Renal cortical epithelial cell (primary cell): ENCODE results near the gene ZCCHC12. TPM values are rescaled to one million over a fixed set of nuclear protein-coding genes. Genes with fewer than 3 reads are reported as not detected.
"Not testable (repeated sequence)": the region's sequence is repeated elsewhere in the genome, so short reads cannot be mapped to it uniquely, and the experiment has no call there.

Source experiments
- DNase-seq: peaks from one replicate; pipeline ENCODE4 v3.0.0-alpha.2; 2011; ENCODE audit warnings: low read depth
- total RNA-seq: library from RNA; depleted of rRNA; stranded (reverse); fragments of >200 nt; gene quantifications from 2 replicates; pipeline ENCODE4 v1.2.3, GENCODE V29; 2014

The ZCCHC12 gene
- total RNA-seq, result 0.05 TPM in 1 of 2 replicates, not detected in the other

DNA sequence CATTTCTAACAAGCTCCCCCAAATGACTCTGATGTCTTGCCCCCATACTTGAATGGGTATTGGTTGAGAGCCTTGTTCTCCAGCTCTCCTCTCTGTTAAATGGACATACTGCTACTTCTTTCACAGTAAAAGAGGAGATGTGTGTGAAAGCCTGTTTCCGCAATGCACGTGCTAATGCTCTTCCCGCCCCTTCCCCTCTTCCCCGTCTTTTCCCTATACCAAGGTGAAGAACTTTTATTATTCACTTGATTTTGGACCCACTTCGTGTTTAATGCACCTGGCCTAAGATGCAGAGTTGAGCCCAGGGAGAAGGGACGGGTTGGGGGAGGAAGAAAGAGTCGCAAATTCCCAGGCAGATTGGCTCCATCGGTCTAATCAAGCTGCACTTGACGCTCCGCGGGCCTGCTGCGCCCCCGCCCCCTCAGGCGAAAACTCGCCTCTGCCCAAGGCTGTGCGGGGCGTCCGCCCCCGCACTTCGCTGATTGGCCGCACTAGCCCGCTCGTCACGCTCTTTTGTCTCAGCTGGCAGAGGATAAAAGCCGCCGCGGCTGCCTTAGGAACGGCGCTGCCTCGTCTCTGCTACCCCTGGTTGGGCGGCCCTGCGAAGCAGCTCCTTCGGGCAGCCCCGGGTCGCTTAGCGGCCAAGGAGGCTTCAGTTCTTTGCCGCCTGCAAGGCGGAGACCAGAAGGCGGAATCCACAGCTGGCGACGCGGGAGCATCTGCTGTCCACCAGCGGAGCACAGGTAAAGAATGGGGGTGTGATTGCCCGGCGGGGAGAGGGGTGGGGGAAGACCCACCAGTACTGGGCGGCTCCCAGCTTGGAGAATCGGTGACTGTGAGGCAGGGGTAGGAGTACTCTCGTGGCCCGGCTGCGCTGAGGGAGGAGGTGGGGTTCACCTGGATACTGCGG is at the start of gene ZCCHC12:
Gene ZCCHC12, plus strand, starts transcription at position 562 of the 910 bp plus-strand sequence. CDS start 1,421 bp downstream, outside the sequence.
- peak; percentile 34 for DNase-seq

DNA sequence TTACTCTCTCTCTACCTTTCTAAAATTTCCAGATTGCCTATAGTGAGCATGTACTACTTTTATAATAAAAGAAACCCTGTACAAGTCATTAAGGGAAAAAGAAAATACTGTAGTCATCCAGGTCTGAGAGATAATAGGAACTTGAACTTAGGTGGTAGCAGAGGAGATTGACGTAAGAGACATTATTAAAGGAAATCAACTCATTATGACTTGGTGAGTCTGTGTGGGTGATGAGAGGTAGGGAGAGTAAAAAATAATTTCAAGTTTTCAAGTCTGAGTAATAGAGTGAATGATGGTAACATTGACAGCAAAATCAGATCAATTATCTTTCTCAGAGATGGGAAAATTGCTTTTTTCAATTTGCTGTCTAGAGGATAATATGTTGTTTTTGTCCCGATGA is 44.0 kb upstream of the ZCCHC12 start:
- no peak for DNase-seq

DNA sequence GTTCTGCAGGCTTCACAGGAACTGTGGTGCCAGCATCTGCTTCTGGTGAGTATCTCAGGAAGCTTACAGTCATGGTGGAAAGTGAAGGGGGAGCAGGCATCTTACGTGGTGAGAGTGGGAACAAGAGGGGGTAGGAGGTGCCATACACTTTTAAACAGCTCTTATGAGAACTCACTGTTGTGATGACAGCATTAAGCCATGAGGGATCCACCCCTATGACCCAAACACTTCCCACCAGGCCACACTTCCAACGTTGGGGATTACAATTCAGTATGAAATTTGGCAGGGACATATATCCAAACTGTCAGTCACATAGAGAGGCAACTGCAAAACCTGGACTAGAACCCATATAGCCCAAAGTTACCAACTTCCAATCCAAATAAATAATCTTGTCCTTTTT is 43.1 kb upstream of the ZCCHC12 start:
- DNase-seq, result no peak

DNA sequence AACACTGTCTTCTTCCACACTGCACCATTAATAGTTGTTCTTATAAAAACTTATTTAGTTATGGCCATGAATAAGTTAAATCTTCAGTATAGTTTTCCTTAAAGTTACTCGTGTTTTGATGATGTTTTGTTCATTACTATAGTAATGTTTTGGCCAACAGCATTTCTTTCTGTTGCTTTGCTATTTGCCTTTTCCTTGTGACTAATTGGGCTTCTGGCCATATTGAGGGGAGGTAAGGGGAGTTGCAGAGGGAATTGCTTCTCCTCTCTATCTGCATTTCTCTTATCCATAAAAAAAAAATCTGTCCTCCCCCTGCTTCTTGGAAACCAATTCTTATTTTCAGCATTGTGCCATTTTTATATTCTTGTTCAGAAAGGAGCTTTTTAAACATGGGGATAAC is 42.7 kb upstream of the ZCCHC12 start:
- DNase-seq, result peak; percentile 6

DNA sequence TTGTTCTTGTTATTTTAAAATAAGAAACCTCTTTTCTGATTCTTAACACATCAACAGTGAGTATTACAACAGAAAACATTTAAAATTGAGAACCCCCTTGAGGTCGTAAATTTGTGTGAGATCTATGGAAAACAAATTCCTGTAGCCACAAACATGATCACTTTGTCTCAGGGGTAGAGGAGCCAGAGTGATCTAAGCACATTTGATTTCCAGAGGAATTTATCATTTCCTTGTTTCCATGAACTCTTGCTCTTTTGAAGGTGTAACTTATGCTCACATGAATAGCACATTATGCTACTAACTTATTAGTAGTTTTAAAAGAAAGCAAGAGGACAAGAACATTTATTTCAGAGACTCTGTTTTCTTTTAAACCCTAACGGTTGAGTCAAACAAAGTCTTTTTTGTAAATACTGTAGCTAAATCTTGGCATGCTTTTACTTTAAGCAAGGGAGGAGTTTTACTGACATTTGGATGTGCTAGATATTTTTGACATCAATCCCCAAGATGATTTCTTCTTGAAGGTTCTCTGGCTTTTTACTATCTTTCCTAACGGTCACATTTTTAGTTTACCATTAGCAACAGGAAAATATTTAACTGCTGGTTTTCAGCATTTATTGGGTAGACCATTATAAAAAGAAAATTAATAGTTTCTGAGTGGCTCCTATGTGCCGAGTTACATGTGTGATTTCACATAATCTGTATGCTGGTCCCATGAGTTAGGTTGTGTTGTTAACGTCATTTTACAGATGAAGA is 27.9 kb upstream of the ZCCHC12 start:
- no peak for DNase-seq

DNA sequence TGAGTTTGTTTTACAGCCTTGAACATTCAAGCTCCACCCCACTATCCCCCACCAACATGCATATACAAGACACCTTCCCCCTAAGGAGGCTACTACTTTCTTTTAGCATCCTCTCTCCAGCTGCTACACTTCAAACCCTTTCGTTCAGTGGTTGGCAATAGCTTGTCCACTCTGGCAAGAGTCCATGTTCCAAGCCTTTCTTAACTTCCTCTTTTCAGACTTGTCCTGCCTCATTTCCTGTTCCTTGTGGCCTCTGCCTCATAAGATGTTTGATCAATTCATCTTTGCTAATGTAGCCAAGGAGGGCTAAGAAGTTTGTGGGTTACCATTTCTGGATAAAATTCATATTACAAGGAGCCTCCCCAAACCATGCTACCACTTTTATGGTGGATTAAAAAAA is 20.8 kb upstream of the ZCCHC12 start:
- DNase-seq, result no peak

DNA sequence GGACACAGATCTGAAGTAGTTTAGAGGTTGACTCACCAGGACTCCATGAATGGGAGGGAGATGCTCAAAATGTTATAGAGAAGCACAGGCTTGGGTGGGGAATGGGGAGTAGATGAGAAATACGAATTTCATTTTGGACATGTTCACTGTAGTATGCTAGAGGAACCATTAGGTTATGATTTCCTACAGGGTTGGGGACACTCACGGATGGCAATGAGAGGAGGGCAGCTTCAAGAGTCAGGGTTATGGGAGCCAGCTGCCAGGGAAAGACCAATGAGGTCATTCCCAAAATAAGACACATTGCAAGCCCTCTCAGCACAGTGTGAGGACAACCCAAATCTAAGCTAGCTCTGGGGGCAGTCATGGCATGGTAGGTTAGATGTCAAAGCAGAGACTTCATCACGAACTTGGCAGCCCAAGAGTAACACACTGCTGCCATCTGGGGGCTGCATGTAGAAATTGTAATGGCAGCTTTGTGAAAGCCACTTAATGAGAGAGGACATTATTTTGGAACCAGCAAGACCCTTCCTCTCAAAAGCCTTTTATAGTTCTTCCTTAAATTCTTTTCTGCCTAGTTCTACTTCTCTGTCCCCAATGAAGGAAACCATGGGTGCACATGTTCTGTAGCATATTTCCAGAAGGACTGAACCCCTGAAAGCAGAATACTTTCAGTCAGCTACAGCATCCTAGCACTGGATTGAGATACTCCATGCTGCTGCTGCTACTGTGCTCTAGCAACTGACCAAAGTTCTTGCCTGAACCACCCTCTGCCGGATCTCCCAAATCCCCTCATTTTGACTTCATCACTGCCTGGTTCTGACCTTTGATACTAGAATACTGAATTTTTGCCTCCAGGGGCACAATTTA is 16.2 kb upstream of the ZCCHC12 start:
- peak; percentile 32 for DNase-seq

DNA sequence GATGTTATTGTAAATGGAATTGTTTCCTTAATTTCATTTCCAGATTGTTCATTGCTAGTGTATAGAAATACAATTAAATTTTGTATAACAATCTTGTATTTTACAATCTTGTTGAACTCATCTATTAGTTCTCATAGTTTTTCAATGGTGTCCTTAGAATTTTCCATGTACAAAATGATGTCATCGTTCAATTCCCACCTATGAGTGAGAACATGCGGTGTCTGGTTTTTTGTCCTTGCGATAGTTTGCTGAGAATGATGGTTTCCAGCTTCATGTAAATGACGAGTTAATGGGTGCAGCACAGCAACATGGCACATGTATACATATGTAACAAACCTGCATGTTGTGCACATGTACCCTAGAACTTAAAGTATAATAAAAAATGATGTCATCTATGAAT is 6.4 kb upstream of the ZCCHC12 start:
- DNase-seq, result not testable (repeated sequence)

DNA sequence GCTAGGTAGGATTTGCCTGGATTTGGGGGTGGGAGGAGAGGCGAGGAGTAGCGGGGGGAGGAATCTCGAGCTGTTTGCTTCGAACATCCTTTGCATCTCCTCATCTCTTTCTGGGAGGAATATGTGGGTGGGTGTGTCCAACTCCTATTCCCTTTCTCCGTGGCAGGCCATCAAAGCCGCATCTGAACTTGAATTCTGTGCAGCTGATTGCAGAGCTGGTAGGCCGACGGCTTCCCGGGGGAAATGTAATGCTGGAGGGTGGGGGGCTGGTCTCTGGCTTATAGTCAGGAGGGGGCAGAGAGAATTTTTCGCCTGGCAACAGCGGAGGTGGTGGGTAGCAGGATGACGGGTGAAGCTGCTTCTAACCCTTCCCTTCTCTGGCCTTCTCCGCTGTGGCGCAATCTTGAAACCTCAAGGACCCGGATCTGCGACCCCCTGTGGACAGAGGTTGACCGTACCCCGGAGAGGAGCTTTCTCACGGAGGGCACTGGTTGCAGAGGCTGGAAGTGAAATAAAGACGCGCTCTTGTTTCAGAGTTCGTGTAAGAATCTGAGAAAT is 628 bp downstream of the ZCCHC12 start:
- no peak for DNase-seq

DNA sequence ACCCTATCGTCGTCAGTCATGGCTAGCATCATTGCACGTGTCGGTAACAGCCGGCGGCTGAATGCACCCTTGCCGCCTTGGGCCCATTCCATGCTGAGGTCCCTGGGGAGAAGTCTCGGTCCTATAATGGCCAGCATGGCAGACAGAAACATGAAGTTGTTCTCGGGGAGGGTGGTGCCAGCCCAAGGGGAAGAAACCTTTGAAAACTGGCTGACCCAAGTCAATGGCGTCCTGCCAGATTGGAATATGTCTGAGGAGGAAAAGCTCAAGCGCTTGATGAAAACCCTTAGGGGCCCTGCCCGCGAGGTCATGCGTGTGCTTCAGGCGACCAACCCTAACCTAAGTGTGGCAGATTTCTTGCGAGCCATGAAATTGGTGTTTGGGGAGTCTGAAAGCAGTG is 1.6 kb downstream of the ZCCHC12 start:
- DNase-seq, result no peak

DNA sequence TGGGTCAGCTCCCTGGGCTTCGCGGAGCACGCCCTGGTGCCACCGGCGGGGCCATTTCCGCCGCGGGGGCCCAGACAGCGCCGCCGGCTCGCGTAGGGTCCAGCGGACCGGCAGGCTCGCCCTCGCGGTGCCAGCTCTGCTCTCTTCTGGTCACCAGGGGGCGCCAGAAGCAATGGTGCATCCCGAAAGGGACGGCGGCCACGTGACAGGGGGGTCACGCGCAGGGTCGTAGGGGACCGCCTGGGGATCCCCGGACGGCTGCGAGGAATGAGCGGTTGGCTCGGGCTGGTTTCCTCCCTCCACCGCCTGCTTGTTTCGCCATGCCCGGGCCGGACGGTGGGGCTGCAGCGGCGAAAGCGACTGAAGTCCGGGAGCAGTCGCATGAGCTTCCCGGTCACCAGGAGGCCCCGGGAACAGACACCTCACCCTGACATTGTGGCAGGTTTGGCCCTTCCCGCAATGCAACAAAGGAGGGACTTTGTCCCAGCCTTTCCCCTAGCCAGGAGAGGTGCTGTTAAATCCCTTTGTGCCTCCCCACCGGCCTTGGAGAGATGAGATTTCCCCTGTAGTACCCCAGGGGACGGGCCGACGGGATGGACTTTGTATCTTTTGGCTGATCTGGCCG is 15.8 kb downstream of the ZCCHC12 start:
- DNase-seq, result peak; percentile 9

DNA sequence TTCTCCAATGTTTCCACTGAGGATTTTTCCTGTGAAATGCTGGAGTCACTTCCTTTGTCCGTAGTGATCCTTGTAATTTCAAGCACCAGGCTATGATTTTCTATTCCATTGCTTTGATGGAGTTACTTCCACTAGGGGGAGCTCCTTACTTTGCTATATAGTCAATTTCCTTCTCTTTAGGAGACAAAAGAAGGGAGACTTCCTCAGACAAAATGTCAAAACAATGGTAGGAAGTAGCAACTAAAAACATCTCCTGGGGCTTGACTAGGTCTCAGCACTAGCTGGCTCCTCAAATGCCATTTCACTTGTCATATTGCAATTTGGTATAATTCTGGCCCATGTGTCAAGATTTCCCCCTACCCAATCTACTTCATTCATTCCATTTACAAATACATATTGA is 24.1 kb downstream of the ZCCHC12 start:
- peak; percentile 52 for DNase-seq

DNA sequence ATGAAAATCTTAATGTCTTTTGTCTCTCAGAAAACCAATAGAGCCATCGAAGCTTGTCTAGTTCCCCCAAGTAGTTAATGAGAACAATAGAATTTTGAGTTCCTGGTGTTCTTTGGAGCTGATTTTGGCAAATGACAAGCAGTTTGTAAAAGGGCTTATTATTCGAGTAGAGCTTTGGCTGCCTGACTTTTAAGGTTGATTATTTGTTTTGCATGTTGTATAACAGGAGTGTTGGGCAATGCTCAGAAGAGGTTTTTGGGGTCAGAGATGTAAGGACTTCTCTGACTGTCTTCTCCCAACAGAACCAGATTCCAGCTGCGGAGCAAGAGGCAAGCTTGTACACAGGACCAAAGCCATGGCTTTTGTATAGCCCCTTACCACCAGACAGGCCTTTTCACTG is 30.0 kb downstream of the ZCCHC12 start:
- no peak for DNase-seq

DNA sequence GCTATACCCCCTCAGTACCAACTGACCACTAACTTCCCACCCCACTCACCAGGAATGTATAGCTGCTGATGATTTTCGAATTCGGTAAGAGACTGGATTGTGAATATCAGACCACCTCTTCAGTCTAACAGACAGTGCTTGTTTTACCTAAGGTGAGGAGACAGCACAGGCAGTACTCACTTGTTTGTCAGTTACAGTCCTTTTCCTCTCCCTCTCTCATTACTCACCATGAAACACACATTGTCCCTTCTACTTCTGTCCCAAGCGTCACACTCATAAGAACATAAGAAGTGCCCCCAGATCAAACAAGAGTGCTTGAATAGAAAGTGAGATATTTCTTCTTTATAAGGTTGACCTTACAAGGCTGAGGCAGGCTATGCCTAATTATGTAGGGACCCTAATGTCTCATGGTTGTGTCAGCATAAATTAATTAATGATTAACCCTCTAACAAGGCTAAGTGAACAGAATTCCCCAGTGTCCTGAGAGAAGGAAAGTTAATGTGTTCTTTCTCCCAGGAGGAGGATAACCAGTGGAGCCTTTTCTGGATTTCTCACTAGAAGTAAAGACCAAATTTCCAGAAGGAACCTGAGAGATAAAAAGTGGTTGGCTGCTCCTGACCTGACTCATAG is 32.2 kb downstream of the ZCCHC12 start:
- DNase-seq, result peak; percentile 86

DNA sequence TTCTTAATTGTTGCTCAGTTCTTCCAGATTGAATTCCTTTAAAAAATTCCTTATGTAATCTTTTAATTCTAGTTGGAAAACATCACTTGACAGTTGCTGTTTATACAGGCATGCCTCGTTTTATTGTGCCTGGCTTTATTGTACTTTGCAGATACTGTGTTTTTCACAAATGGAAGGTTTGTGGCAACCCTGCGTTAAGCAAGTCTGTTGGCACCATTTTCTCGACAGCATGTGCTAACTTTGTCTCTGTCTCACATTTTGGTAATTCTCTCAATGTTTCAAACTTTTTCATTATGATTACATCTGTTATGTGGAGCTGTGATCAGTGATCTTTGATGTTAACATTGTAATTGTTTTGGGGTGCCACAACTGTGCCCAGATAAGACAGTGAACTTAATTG is 33.4 kb downstream of the ZCCHC12 start:
- DNase-seq, result no peak

DNA sequence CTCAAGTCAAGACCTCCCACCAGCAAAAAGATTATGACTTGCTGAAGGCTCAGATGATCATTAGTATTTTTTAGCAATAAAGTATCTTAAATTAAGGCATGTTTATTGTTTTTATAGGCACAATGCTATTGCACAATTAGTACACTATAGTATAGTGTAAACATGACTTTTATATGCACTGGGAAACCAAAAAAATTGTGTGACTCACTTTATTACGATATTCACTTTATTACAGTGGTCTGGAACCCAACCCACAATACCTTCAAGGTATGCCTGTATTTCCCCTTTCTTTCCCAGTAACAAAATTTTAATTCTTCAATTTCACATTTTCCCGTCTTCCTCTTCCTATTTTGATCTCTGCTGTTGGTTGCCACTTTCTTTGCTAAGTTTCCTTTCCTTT is 37.7 kb downstream of the ZCCHC12 start:
- DNase-seq, result no peak

DNA sequence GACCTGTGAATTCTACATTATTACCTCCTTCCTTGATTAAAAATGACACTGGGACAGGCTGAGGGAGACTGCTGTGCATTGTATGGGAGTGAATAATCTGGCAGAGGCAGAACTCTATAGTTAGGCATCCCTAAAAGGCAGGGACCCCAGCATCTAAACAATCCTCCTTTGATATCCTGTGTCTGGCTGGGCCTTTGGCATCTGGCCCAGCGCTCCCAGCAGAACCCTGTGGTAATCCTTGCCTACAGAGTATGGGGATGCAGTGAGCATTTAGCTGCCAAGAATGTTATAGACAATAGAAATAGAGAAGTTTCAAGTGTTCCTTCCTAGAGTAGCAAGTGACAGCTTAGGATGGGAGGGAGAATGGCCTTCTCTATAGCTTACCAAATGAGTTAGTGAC is 38.5 kb downstream of the ZCCHC12 start:
- no peak for DNase-seq

DNA sequence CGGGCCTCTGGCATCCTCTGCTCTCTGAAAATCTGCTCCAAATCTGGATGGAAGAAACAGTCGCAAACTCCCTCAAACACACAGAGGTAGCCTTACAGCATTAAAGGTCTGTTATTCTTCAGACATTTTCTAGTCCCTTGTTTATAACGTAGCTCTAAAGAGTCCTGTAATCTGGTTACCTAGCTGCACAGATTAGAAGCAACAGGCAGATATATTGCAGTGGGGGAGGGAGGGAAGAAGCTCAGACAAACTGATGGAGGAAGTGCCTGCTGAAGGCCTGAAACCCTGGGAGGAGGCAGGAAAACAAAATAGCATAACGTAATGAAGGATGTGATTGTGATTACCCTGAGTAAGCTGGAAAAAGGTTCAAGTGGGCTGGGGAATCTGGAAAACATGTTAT is 39.4 kb downstream of the ZCCHC12 start:
- DNase-seq, result no peak

DNA sequence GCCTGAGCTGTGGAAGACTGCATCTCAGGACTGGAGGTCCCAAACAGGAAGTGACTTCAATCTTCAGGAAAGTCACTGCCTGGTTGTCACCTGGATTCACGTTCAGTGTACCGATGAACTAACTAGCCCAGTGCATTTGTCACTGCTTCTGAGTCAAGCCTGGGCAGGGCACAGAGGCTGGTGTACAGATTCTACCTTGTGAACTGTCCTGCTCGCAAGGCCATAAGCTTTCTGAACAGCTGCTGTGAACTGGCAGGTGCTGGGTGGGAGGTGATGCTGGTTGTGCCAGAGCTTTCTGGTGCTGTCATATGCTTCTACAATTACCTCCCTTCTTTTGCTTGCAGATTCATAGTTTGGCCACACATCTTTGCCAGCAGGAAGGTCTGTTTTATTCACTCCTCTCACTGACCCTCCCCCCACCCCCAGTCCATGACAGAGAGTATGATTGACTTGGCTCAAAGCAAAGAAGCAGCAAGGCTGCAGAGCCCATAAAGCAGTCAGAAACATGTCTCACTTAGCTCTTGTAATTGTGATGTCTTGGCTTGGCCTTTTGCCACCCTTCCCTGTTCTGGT is 40.5 kb downstream of the ZCCHC12 start:
- DNase-seq, result no peak

DNA sequence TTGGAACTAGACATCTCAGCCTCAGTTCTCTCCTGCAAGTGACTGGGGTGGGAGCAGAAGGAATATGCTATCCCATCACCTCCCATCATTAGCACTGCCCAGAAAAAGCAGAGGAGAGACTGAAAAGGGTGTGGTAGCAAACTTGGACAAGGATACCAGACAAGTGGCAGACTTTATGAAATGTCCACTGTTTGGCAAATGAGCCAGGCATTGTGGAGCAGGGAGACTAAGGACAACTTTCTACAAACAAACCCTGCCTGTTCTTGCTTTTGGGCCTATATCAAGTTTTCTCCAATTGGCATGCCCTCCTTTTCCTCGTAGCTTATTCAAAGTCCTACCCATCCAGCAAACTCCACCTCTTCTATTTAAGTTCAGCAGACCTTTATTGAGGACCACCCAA is 41.6 kb downstream of the ZCCHC12 start:
- DNase-seq, result no peak
